CD8-positive, alpha-beta memory T cell (primary cell): ENCODE data around the gene EDC3. TPM values are rescaled to one million over a fixed set of nuclear protein-coding genes. Genes with fewer than 3 reads are reported as not detected.
"Not testable (repeated sequence)": the region's sequence is repeated elsewhere in the genome, so short reads cannot be mapped to it uniquely, and the experiment has no call there.

Source experiments
- CTCF ChIA-PET: fragments of 350-600 bp; sonication (Branson Sonifier 250); formaldehyde crosslinking; loops from one replicate; lab custom pipeline; 2021; ENCODE audit warnings: antibody characterized with exemption; lab: Charles Lee
- POLR2A ChIA-PET: fragments of 350-600 bp; sonication (Branson Sonifier 250); formaldehyde crosslinking; loops from one replicate; lab custom pipeline; 2021; ENCODE audit warnings: antibody characterized with exemption; lab: Charles Lee
- DNase-seq, 5 donors: peaks; one replicate each; pipeline versions ENCODE4 v3.0.0 to v3.0.0-alpha.2; 2020 to 2022; ENCODE audit warnings: mixed read lengths in 1 of 5
- H3K27ac ChIP-seq: one replicate; pipeline ENCODE4 v1.7.0; 2013; ENCODE audit warnings: low read depth, mild to moderate bottlenecking, low read length, moderate library complexity
- H3K27me3 ChIP-seq: 2 replicates; pipeline ENCODE4 v1.7.0; 2013; ENCODE audit warnings: low read length, mild to moderate bottlenecking; ENCODE audit not compliant: insufficient read depth, poor library complexity, severe bottlenecking
- H3K36me3 ChIP-seq: 2 replicates; pipeline ENCODE4 v1.7.0; 2013; ENCODE audit warnings: mild to moderate bottlenecking, low read length, moderate library complexity; ENCODE audit not compliant: insufficient read depth
- H3K4me1 ChIP-seq: 2 replicates; pipeline ENCODE4 v1.7.0; 2013; ENCODE audit warnings: mild to moderate bottlenecking, low read length, moderate library complexity; ENCODE audit not compliant: insufficient read depth
- H3K4me3 ChIP-seq: 2 replicates; pipeline ENCODE4 v1.7.0; 2013; ENCODE audit warnings: mild to moderate bottlenecking, low read length
- H3K9me3 ChIP-seq: 2 replicates; pipeline ENCODE4 v1.7.0; 2013; ENCODE audit warnings: mild to moderate bottlenecking, low read length
- H3K27ac Mint-ChIP-seq, 8 donors: one replicate each; pipeline ENCODE4 v1.8.0; 2020 to 2021; ENCODE audit warnings: mixed read lengths in 8 of 8, mild to moderate bottlenecking in 6 of 8, inconsistent platforms in 3 of 8, moderate library complexity in 3 of 8
- H3K27me3 Mint-ChIP-seq, 2 donors: one replicate each; pipeline ENCODE4 v1.8.0; 2020 to 2021; ENCODE audit warnings: mixed read lengths in 2 of 2, mild to moderate bottlenecking in 1 of 2, moderate library complexity in 1 of 2
- H3K36me3 Mint-ChIP-seq, 3 donors: one replicate each; pipeline ENCODE4 v1.8.0; 2020 to 2021; ENCODE audit warnings: mixed read lengths in 3 of 3, inconsistent platforms in 1 of 3, mild to moderate bottlenecking in 1 of 3
- H3K4me1 Mint-ChIP-seq, 3 donors: one replicate each; pipeline ENCODE4 v1.8.0; 2020 to 2021; ENCODE audit warnings: mixed read lengths in 3 of 3, inconsistent platforms in 1 of 3, mild to moderate bottlenecking in 1 of 3
- H3K4me3 Mint-ChIP-seq, 7 donors: one replicate each; pipeline ENCODE4 v1.8.0; 2020 to 2021; ENCODE audit warnings: mixed read lengths in 7 of 7, mild to moderate bottlenecking in 6 of 7, moderate library complexity in 4 of 7, inconsistent platforms in 2 of 7
- H3K9me3 Mint-ChIP-seq, 5 donors: one replicate each; pipeline ENCODE4 v1.8.0; 2020 to 2022; ENCODE audit warnings: mixed read lengths in 5 of 5, mild to moderate bottlenecking in 3 of 5, moderate library complexity in 2 of 5, inconsistent platforms in 1 of 5
- polyA plus RNA-seq: library from polyadenylated mRNA; unstranded; fragments of 300-500 nt; fragmentation: Illumina TruSeq; gene quantifications from one replicate; pipeline ENCODE4 v1.2.3, GENCODE V29; 2021
- total RNA-seq, 2 experiments: library from RNA; stranded (reverse); gene quantifications; one replicate each; pipeline ENCODE4 v1.2.3, GENCODE V29; 2021

EDC3 gene
- total and polyA plus RNA-seq, 3 experiments from 2014 or later, result 29.9 to 52.0 (median 50.9) TPM

DNA sequence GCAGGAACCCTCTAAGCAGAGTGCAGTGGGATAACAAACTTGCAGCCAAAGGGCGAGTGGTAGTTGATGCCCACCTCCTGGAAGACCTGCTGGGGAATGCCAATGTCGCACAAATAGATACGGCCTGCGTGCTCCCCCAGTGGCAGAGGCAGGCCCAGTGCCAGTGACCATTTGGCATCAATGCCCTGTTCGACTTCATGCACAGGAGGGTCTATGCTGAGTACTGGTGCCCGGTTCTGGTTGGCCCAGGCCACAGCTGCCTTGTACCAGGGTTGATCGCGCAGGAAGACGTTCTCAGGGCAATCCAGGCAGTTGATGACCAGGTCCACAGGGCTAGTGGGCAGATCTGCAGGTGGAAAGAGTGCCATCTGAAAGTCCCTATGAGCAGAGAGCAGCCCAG lies 63.2 kb downstream of the EDC3 start:
- no peak overlapping the region for H3K27ac ChIP-seq
- Mint-ChIP-seq H3K4me3 (no peak overlapping the region), H3K4me1 (peaks cover 2 to 6% (median 4%) of the 10 kb centered on the region in 3 donors), H3K9me3 (no peaks in the 10 kb centered on the region), H3K27me3 (no peaks in the 10 kb centered on the region), H3K36me3 (peaks cover 0 to 92% (median 12%) of the 10 kb centered on the region in 3 donors), H3K27ac (peak overlapping the region in 1 of 8 donors; percentile 12)
- H3K27me3 ChIP-seq, result no peaks in the 10 kb centered on the region
- H3K36me3 ChIP-seq, result peaks cover 52% of the 10 kb centered on the region
- ChIA-PET CTCF (interaction anchor here (0.6 to 16.2 kb wide), 24 partner anchors 8 to 318 kb away, joined by 3 to 180 read pairs (median 6); partner anchors contain the start of genes CLK3 and FAM219B), POLR2A (interaction anchor here (1.2 to 1.3 kb wide), 2 partner anchors 10 to 16 kb away, joined by 3 read pairs; no protein-coding TSS in a partner anchor)
- DNase-seq, result no peak
- no peaks in the 10 kb centered on the region for H3K9me3 ChIP-seq
- no peaks in the 10 kb centered on the region for H3K4me1 ChIP-seq
- no peak overlapping the region for H3K4me3 ChIP-seq

DNA sequence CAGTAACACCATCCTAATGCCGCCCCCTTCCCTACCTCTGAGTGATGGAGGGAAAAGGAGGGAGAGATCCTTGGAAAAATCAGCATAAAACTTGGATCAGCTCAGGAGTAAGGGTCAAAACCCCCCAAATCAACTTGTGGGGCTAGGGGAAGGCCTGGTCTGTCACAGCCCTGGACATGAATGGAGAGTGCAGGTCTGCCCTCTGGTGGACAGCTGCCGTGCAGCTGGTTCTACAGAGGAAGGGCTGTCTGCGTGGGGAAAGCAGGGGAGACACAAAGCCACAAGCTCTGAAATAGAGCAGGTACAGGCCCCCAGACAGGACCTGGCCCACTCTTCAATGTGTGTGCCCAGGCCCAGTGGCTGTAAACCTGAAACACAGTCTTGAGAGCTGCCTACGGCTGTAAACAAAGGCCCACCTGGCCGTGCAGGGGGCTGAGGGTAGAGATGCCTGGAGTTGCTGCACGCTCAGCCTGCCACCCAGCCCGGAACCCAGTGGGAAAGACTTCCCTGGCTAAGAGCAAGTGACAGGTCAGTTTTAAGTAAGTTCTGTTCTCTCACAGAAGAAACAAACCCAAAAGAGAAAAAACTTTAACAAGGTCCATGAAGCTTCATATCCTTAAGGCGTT lies 63.8 kb downstream of the EDC3 start:
- Histone ChIP-seq H3K4me3 (no peak overlapping the region), H3K9me3 (no peaks in the 10 kb centered on the region), H3K27ac (no peak overlapping the region), H3K4me1 (no peaks in the 10 kb centered on the region), H3K27me3 (no peaks in the 10 kb centered on the region), H3K36me3 (peaks cover 57% of the 10 kb centered on the region)
- ChIA-PET POLR2A (interaction anchor here (1.2 to 1.3 kb wide), 2 partner anchors 11 to 15 kb away, joined by 3 read pairs; no protein-coding TSS in a partner anchor), CTCF (interaction anchor here (0.6 to 16.2 kb wide), 28 partner anchors 9 to 318 kb away, joined by 3 to 180 read pairs (median 4); partner anchors contain the start of genes CLK3 and FAM219B)
- Mint-ChIP-seq H3K27ac (peak overlapping the region in 4 of 8 donors; percentile 12 to 43 (median 18)), H3K4me3 (peak overlapping the region in 1 of 7 donors; percentile 68), H3K9me3 (no peaks in the 10 kb centered on the region), H3K36me3 (peaks cover 0 to 92% (median 12%) of the 10 kb centered on the region in 3 donors), H3K4me1 (peaks cover 2 to 9% (median 4%) of the 10 kb centered on the region in 3 donors), H3K27me3 (no peaks in the 10 kb centered on the region)
- peak; percentile 27 to 60 (median 38) for DNase-seq

DNA sequence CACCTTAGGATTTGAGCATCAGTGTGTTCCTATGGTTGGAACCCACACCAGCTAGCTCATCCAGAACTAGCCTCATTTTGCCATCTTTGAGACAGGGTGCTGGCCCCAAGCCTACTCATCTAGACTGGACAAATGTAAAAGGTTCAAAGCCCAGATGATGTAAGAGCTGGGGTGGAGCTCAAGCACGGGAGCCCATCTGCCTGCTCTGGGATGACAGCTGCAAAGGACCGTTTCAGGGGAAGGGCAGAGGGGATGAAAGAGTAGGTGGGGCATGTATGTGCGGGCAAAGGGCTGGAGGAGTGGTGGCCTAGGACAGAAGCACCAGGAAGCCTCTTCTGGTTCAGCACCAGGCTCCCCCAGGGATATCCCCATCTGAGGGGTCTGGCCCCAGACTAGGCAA lies 64.4 kb downstream of the EDC3 start:
- ChIA-PET CTCF (interaction anchor here (1.0 to 16.2 kb wide), 24 partner anchors 9 to 319 kb away, joined by 3 to 180 read pairs (median 6); partner anchors contain the start of genes CLK3 and FAM219B), POLR2A (interaction anchor here (0.7 to 1.3 kb wide), 2 partner anchors 14 to 140 kb away, joined by 3 read pairs; no protein-coding TSS in a partner anchor)
- no peak overlapping the region for H3K4me3 Mint-ChIP-seq
- Histone ChIP-seq H3K4me3 (no peak overlapping the region), H3K4me1 (peaks cover 6% of the 10 kb centered on the region), H3K27ac (no peak overlapping the region), H3K9me3 (no peaks in the 10 kb centered on the region), H3K27me3 (no peaks in the 10 kb centered on the region), H3K36me3 (peaks cover 60% of the 10 kb centered on the region)
- peak overlapping the region in 2 of 8 donors; percentile 52 to 74 for H3K27ac Mint-ChIP-seq
- H3K36me3 Mint-ChIP-seq, result peaks cover 0 to 92% (median 10%) of the 10 kb centered on the region in 3 donors
- no peak for DNase-seq
- no peaks in the 10 kb centered on the region for H3K9me3 Mint-ChIP-seq
- no peaks in the 10 kb centered on the region for H3K27me3 Mint-ChIP-seq
- H3K4me1 Mint-ChIP-seq, result peaks cover 2 to 9% (median 4%) of the 10 kb centered on the region in 3 donors

DNA sequence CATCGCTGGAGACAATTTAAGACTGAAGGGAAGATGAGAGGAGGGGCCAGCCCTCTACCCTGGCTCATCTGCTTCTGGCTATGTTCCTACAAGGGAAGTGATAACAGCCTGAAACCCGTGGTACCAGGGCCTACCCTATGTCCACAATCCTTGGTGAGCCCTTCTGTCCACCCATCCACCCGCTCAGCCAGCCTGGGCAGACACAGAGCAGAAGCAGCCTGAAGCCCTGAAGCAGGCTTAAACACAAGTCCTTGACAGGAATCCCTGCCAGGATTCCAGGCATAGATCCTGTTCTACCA lies 64.8 kb downstream of the EDC3 start:
- Histone ChIP-seq H3K4me1 (peaks cover 6% of the 10 kb centered on the region), H3K4me3 (no peak overlapping the region), H3K36me3 (peaks cover 60% of the 10 kb centered on the region), H3K27ac (no peak overlapping the region), H3K27me3 (no peaks in the 10 kb centered on the region), H3K9me3 (no peaks in the 10 kb centered on the region)
- ChIA-PET CTCF (interaction anchor here (1.0 to 16.2 kb wide), 18 partner anchors 9 to 319 kb away, joined by 3 to 180 read pairs (median 8); partner anchors contain the start of gene CLK3), POLR2A (interaction anchor here (0.7 kb wide), 1 partner anchor 140 kb away, joined by 3 read pairs; no protein-coding TSS in a partner anchor)
- peak overlapping the region in 1 of 8 donors; percentile 52 for H3K27ac Mint-ChIP-seq
- H3K4me3 Mint-ChIP-seq, result no peak overlapping the region
- H3K27me3 Mint-ChIP-seq, result no peaks in the 10 kb centered on the region
- H3K36me3 Mint-ChIP-seq, result peaks cover 0 to 92% (median 10%) of the 10 kb centered on the region in 3 donors
- DNase-seq, result no peak
- H3K4me1 Mint-ChIP-seq, result peaks cover 2 to 9% (median 4%) of the 10 kb centered on the region in 3 donors
- H3K9me3 Mint-ChIP-seq, result no peaks in the 10 kb centered on the region

DNA sequence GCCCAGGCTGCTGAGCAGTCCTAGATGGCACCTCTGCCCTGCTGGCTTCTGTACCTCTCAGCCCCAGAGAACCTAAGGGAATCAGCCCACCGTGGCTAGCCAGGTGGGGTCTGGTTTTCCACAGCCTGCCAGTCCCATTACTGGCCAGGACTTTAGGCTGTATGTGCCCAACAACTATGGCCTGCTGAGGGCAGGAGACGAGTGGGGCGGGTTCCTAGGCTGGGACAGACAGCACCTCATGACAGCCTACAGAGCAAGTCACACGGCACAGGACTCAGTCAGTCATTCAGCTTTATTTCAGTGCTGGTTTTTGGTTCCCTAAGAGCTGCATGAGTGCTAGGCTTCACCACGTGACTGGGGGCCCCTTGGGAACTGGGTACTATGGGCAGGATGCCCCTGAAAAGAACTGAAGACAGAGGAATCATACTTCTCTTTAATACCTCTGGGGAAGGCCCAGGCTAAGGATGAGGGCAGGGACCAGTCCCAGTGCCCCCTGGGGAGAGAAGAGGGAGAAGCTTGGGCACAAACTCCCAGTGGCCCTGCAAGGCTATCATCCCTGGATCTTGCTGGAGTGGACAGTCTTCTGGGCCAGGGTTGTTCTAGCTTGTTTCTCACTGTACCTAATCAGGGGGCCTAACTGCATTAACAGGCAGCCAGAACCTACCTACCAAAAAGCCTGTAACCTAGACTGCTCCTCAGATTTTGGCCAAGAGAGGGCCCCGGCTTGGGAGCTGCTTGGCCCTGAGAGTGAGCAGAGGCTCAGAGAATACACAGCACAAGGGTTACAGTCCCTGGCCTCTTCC lies 65.3 kb downstream of the EDC3 start:
- H3K27ac Mint-ChIP-seq, result peak overlapping the region in 1 of 8 donors; percentile 80

DNA sequence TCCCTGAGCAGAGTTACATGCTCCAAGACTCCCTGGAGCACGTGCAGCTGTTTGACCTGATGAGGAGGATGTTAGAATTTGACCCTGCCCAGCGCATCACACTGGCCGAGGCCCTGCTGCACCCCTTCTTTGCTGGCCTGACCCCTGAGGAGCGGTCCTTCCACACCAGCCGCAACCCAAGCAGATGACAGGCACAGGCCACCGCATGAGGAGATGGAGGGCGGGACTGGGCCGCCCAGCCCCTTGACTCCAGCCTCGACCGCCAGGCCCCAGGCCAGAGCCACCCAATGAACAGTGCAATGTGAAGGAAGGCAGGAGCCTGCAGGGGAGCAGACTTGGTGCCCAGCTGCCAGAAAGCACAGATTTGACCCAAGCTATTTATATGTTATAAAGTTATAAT lies 66.1 kb downstream of the EDC3 start:
- POLR2A ChIA-PET, DNase-seq, H3K27ac Mint-ChIP-seq, H3K9me3 Mint-ChIP-seq, H3K27me3 Mint-ChIP-seq, H3K4me3 ChIP-seq, H3K4me3 Mint-ChIP-seq, H3K27ac ChIP-seq, H3K4me1 ChIP-seq, H3K9me3 ChIP-seq, H3K27me3 ChIP-seq: not testable (repeated sequence)
- Mint-ChIP-seq H3K36me3 (peaks cover 3 to 92% (median 9%) of the 10 kb centered on the region in 3 donors), H3K4me1 (peaks cover 4 to 13% (median 5%) of the 10 kb centered on the region in 3 donors)
- H3K36me3 ChIP-seq, result peaks cover 72% of the 10 kb centered on the region
- CTCF ChIA-PET, result interaction anchor here (1.4 to 16.2 kb wide), 4 partner anchors 7 to 141 kb away, joined by 5 to 180 read pairs (median 30); partner anchors contain the start of gene CLK3

More for the DNA sequence above, 65.3 kb downstream of the EDC3 start:
- DNase-seq, result no peak
- no peaks in the 10 kb centered on the region for H3K27me3 Mint-ChIP-seq
- Histone ChIP-seq H3K4me3 (no peak overlapping the region), H3K4me1 (peaks cover 6% of the 10 kb centered on the region), H3K27me3 (no peaks in the 10 kb centered on the region), H3K9me3 (no peaks in the 10 kb centered on the region), H3K36me3 (peaks cover 64% of the 10 kb centered on the region), H3K27ac (no peak overlapping the region)
- peaks cover 4 to 12% (median 5%) of the 10 kb centered on the region in 3 donors for H3K4me1 Mint-ChIP-seq
- peaks cover 3 to 92% (median 13%) of the 10 kb centered on the region in 3 donors for H3K36me3 Mint-ChIP-seq
- ChIA-PET CTCF (interaction anchor here (1.0 to 16.2 kb wide), 16 partner anchors 8 to 320 kb away, joined by 3 to 180 read pairs (median 8); partner anchors contain the start of gene CLK3), POLR2A (no interaction called here)
- H3K9me3 Mint-ChIP-seq, result no peaks in the 10 kb centered on the region
- no peak overlapping the region for H3K4me3 Mint-ChIP-seq

DNA sequence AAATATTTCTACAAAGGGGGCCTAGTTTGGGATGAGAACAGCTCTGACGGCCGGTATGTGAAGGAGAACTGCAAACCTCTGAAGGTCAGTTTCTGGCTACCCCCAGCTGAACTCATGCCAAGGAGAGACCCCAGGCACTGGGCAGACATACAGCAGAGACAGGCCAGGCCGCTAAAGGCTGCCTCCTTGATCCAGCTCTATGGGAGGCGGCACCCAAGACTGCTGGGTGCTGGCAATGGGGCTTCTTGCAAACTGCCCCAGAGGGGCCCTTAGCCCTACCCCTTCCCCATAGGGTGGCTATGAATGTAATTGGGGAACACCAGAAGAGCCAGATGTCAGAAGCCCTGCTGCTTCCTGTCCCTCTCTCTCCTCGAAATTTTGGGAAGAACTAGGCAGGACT lies 66.9 kb downstream of the EDC3 start:
- no peaks in the 10 kb centered on the region for H3K9me3 Mint-ChIP-seq
- H3K27me3 ChIP-seq, result no peaks in the 10 kb centered on the region
- POLR2A ChIA-PET, result no interaction called here
- CTCF ChIA-PET, result interaction anchor here (1.2 to 16.2 kb wide), 3 partner anchors 9 to 246 kb away, joined by 3 to 180 read pairs (median 4); no protein-coding TSS in a partner anchor
- H3K4me3 ChIP-seq, result no peak overlapping the region
- no peaks in the 10 kb centered on the region for H3K27me3 Mint-ChIP-seq
- no peaks in the 10 kb centered on the region for H3K9me3 ChIP-seq
- H3K27ac Mint-ChIP-seq, result no peak overlapping the region
- H3K36me3 Mint-ChIP-seq, result peaks cover 3 to 92% (median 7%) of the 10 kb centered on the region in 3 donors
- no peak for DNase-seq
- H3K4me1 Mint-ChIP-seq, result peaks cover 4 to 13% (median 5%) of the 10 kb centered on the region in 3 donors
- H3K27ac ChIP-seq, result no peak overlapping the region
- H3K4me1 ChIP-seq, result peaks cover 6% of the 10 kb centered on the region
- no peak overlapping the region for H3K4me3 Mint-ChIP-seq
- peaks cover 79% of the 10 kb centered on the region for H3K36me3 ChIP-seq
